GM10266 (cell line): Measurements from ENCODE around the gene MTR.
"Not testable (repeated sequence)": the region's sequence is repeated elsewhere in the genome, so short reads cannot be mapped to it uniquely, and the experiment has no call there.

ENCODE experiments used
- DNase-seq: peaks from one replicate; pipeline ENCODE4 v3.0.0; 2012; ENCODE audit errors: extremely low spot score
- CTCF ChIP-seq: IDR thresholded peaks from 2 replicates; pipeline ENCODE4 v1.5.1; 2012; ENCODE audit warnings: mild to moderate bottlenecking, low read depth; ENCODE audit not compliant: control insufficient read depth, insufficient read depth; ENCODE audit errors: missing control alignments

Gene MTR

DNA sequence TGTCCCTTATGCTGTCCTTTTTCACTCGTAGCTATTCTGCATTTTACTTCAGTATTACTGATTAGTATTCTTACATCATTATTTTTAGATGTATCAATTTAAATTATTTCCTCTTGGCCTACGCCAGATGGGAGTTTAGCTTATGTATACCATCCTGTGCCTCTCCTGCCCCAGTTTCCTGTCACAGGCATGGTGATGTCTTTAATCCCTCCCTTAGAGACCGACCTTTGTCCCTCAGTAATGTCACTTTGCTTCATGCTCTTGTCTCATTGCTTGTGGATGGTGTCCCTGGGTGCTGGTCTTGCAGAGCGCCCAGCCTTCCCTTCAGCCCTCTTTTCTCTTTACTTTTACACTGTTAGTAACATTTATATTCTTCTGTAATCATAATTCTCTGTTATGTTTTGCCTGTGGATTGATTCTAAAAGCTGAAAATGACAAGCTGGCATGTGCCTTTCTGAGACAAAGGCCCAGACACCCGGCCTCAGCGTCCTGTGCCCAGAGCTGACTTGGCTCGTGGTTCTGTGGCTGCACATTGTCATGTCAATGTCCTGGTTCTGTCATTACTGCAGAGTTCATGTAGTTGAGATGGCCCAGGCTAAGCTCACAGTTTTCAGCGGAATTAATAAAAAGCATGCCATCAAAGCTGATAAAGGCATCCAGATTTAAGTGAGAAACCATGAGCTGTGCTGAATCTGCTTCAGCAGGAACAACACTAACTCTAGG, 100.7 kb downstream of the MTR start:
- no peak for DNase-seq
- TF ChIP-seq CTCF = no peak

DNA sequence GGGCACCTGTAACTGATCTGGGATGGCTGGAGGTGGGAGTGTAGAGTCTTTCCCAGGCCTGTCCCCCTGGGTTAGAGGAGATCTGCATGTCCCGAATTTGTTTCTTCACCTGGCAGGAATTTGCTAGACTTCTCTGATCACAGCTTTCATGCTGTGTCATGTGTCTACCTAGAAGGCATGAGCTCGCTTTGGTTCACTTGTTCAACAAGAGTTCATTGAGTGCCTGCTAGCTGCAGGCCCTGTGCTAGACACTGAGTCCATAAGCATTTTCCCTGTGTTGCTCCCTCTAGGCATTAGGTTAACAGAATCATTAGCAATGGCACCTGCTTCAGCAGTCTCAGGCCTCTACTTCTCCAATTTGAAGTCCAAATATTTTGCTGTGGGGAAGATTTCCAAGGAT, 101.6 kb downstream of the MTR start:
- DNase-seq = no peak
- TF ChIP-seq CTCF = no peak

DNA sequence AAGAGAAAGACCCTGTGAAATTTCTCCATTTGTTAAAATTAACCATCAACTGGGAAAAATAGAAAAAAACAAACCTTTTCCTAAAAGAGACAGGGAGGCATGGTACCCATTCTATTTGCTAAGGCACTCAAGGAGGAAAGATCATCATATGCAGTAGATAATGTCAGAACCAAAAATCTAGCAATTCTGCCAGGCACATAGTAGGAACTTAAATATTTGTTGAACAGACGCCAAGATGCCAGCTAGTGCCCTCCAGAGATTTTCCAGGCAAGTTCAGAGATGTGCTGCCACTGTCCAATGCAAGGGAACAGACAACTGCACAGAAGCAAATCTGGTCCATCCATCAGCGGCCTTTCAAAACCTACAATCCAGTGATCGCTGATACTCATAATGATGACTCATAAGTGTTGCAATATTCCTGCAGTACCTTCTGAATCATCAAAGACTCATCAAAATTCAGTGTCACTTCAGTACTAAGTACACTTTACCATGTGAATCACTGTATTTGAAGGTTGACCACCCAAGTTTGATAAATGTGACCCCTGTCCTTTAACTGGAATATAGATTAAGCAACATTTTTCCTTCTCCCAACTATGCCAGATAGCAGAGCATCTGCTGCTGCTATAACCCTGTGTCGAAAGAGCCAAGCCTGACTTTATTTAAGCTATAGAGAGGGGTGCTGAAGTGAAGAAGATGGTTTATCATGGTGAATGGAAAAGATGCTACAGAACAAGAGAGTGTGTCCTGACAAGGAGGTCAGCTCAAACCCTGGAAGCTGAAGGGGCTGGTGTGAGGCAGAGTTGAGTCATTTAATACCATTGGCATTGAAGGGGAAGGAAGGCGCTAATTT, 110.0 kb downstream of the MTR start:
- no peak for TF ChIP-seq CTCF
- no peak for DNase-seq

DNA sequence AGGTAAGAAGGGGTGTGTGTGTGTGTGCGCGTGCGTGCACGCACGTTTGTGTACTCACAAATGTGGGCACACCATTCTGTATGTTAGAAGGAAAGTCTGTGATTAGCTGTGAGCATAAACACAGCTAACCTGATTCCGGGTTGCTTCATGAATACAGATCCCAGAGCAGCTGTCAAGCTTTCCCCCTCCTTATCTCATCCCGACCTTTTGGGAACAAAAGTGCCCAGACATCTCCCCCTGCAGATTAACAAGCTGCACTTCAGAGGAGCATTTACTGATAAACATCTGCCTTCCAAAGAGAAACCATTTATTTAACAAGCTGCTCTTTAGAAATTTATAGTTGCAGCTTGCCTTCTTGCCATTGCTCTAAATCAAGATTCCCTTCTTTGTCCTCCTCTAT, 112.1 kb downstream of the MTR start:
- TF ChIP-seq CTCF = no peak
- DNase-seq = no peak

DNA sequence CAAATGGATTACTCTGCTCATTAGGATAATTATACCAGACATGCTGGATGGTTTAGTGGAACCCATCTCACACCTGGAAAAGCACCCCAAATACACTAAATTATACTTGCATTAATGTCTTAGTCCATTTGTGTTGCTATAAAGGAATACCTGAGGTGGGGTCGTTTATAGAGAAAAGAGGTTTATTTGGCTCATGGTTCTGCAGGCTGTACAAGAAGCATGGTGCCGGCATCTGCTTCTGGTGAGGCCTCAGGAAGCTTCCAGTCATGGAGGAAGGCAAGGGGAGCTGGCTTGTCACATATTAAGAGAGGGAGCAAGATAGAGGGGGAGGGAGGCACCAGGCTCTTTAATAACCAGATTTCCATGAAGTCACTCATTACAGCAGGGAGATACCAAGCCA, 113.6 kb downstream of the MTR start:
- no peak for TF ChIP-seq CTCF
- no peak for DNase-seq

DNA sequence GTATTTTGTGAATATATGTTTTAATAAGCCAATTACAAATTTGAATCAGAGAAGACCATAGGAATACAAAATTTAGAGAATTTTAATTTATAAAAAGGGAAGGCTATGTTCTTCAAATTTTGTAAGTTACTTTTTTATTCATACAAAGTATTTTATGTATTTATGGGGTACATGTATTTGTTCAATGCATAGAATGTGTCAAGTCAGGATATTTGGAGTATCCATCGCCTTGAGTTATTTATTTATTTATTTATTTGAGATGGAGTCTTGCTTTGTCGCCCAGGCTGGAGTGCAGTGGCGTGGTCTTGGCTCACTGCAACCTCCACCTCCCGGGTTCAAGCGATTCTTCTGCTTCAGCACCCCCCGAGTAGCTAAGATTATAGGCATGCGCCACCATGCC, 116.0 kb downstream of the MTR start:
- DNase-seq = not testable (repeated sequence)

GRCh38 chr1:236913371-236914037, 118.4 kb downstream of the MTR start:
- TF ChIP-seq CTCF = no peak
- DNase-seq = no peak
